Activated CD8-positive, alpha-beta memory T cell treated with anti-CD3 and anti-CD28 coated beads, Interleukin-2, amount 10 ng/mL, durations not matched to agents 7 days and 5 days (primary cell): ENCODE measurements around the gene ELOVL6. TPM values are rescaled to one million over a fixed set of nuclear protein-coding genes. Genes with fewer than 3 reads are reported as not detected.

Source experiments
- ATAC-seq: fragments of 150-1000 bp; cut with Tn5 transposase; one replicate; pipeline ENCODE4 v1.10.0; 2021; ENCODE audit warnings: moderate library complexity
- CTCF ChIA-PET: fragments of 350-600 bp; sonication (Branson Sonifier 250); formaldehyde crosslinking; loops from one replicate; lab custom pipeline; 2021; ENCODE audit warnings: antibody characterized with exemption; lab: Charles Lee
- DNase-seq: peaks from one replicate; pipeline ENCODE4 v3.0.0-alpha.2; 2020
- H3K27ac Mint-ChIP-seq: one replicate; pipeline ENCODE4 v1.8.0; 2021; ENCODE audit warnings: mild to moderate bottlenecking, mixed read lengths
- H3K27me3 Mint-ChIP-seq: one replicate; pipeline ENCODE4 v1.8.0; 2021; ENCODE audit warnings: mixed read lengths
- H3K36me3 Mint-ChIP-seq: one replicate; pipeline ENCODE4 v1.8.0; 2021; ENCODE audit warnings: mild to moderate bottlenecking, mixed read lengths
- H3K4me1 Mint-ChIP-seq: one replicate; pipeline ENCODE4 v1.8.0; 2021; ENCODE audit warnings: mixed read lengths
- H3K4me3 Mint-ChIP-seq: one replicate; pipeline ENCODE4 v1.8.0; 2021; ENCODE audit warnings: mild to moderate bottlenecking, moderate library complexity, mixed read lengths
- H3K9me3 Mint-ChIP-seq: one replicate; pipeline ENCODE4 v1.8.0; 2022; ENCODE audit warnings: low read depth, mixed read lengths
- total RNA-seq, 2 experiments: library from RNA; stranded (reverse); gene quantifications; one replicate each; pipeline ENCODE4 v1.2.3, GENCODE V29; 2021

The ELOVL6 gene
- total RNA-seq, 2 experiments from 2014 or later = 20.8 to 27.5 TPM

- H3K4me1 Mint-ChIP-seq = peaks cover 24% of the 10 kb centered on the region
- H3K27ac Mint-ChIP-seq = no peak overlapping the region
- CTCF ChIA-PET = interaction anchor here (1.2 to 10.8 kb wide), 2 partner anchors 504 to 518 kb away, joined by 3 to 212 read pairs; no protein-coding TSS in a partner anchor
- peaks cover 11% of the 10 kb centered on the region for H3K27me3 Mint-ChIP-seq
- H3K36me3 Mint-ChIP-seq = no peaks in the 10 kb centered on the region
- no peak overlapping the region for H3K4me3 Mint-ChIP-seq
- no peaks in the 10 kb centered on the region for H3K9me3 Mint-ChIP-seq
- DNase-seq = no peak
- ATAC-seq = no peak
Measured at GRCh38 chr4:109996526-109996925, 201.9 kb downstream of the ELOVL6 start.
